Adipocyte (in vitro differentiated cells): Measurements from ENCODE around the gene BARX1.
A peak's percentile ranks its signal among the peaks of the same experiment; 100 is the strongest.
"Not testable (repeated sequence)": the region's sequence is repeated elsewhere in the genome, so short reads cannot be mapped to it uniquely, and the experiment has no call there.

ENCODE experiments used
- DNase-seq: peaks from one replicate; pipeline ENCODE4 v3.0.0-alpha.2; 2015; ENCODE audit warnings: low read depth
- H3K27me3 ChIP-seq: replicated peaks from 2 replicates; pipeline ENCODE4 v1.7.0; 2013; ENCODE audit warnings: mild to moderate bottlenecking, low read length, moderate library complexity; ENCODE audit not compliant: control insufficient read depth, insufficient read depth
- H3K36me3 ChIP-seq: 2 replicates; pipeline ENCODE4 v1.7.0; 2013; ENCODE audit warnings: low read length, mild to moderate bottlenecking, moderate library complexity; ENCODE audit not compliant: control insufficient read depth, insufficient read depth, severe bottlenecking
- H3K4me1 ChIP-seq: 2 replicates; pipeline ENCODE4 v1.7.0; 2013; ENCODE audit warnings: mild to moderate bottlenecking, low read length, moderate library complexity; ENCODE audit not compliant: control insufficient read depth, insufficient read depth
- H3K4me3 ChIP-seq: 2 replicates; pipeline ENCODE4 v1.7.0; 2013; ENCODE audit warnings: mild to moderate bottlenecking, low read length, moderate library complexity
- H3K9ac ChIP-seq: 2 replicates; pipeline ENCODE4 v1.7.0; 2013; ENCODE audit warnings: mild to moderate bottlenecking, low read length, moderate library complexity
- H3K9me3 ChIP-seq: 2 replicates; pipeline ENCODE4 v1.7.0; 2013; ENCODE audit warnings: mild to moderate bottlenecking, low read length, moderate library complexity; ENCODE audit not compliant: control insufficient read depth

BARX1 gene

GRCh38 chr9:93979721-93980120, 24.6 kb upstream of the BARX1 start:
- H3K36me3 ChIP-seq, result no peaks in the 10 kb centered on the region
- peaks cover 5% of the 10 kb centered on the region for H3K9me3 ChIP-seq
- H3K27me3 ChIP-seq, result peaks cover 32% of the 10 kb centered on the region
- no peak overlapping the region for H3K9ac ChIP-seq
- DNase-seq, result no peak
- no peak overlapping the region for H3K4me3 ChIP-seq
- H3K4me1 ChIP-seq, result no peaks in the 10 kb centered on the region

GRCh38 chr9:93978551-93978950, 23.4 kb upstream of the BARX1 start:
- H3K4me3 ChIP-seq, result no peak overlapping the region
- no peak overlapping the region for H3K9ac ChIP-seq
- DNase-seq, result peak; percentile 58
- peaks cover 7% of the 10 kb centered on the region for H3K9me3 ChIP-seq
- no peaks in the 10 kb centered on the region for H3K36me3 ChIP-seq
- peaks cover 32% of the 10 kb centered on the region for H3K27me3 ChIP-seq
- H3K4me1 ChIP-seq, result no peaks in the 10 kb centered on the region

GRCh38 chr9:93976973-93977372, 21.8 kb upstream of the BARX1 start:
- no peak overlapping the region for H3K9ac ChIP-seq
- no peaks in the 10 kb centered on the region for H3K4me1 ChIP-seq
- H3K9me3 ChIP-seq, result peaks cover 12% of the 10 kb centered on the region
- no peak for DNase-seq
- H3K27me3 ChIP-seq, result peaks cover 32% of the 10 kb centered on the region
- H3K4me3 ChIP-seq, result no peak overlapping the region
- H3K36me3 ChIP-seq, result no peaks in the 10 kb centered on the region

- Histone ChIP-seq H3K4me1 (no peaks in the 10 kb centered on the region), H3K4me3 (no peak overlapping the region), H3K9ac (no peak overlapping the region), H3K27me3 (peaks cover 26% of the 10 kb centered on the region), H3K36me3 (no peaks in the 10 kb centered on the region), H3K9me3 (peaks cover 12% of the 10 kb centered on the region)
- no peak for DNase-seq
Measured at GRCh38 chr9:93976081-93976480, 20.9 kb upstream of the BARX1 start.

- peaks cover 22% of the 10 kb centered on the region for H3K27me3 ChIP-seq
- no peak overlapping the region for H3K9ac ChIP-seq
- DNase-seq, result no peak
- H3K36me3 ChIP-seq, result no peaks in the 10 kb centered on the region
- peaks cover 12% of the 10 kb centered on the region for H3K9me3 ChIP-seq
- H3K4me3 ChIP-seq, result no peak overlapping the region
- no peaks in the 10 kb centered on the region for H3K4me1 ChIP-seq
Measured at GRCh38 chr9:93975262-93975661, 20.1 kb upstream of the BARX1 start.

GRCh38 chr9:93974151-93974550, 19.0 kb upstream of the BARX1 start:
- no peaks in the 10 kb centered on the region for H3K36me3 ChIP-seq
- peaks cover 14% of the 10 kb centered on the region for H3K27me3 ChIP-seq
- no peak for DNase-seq
- no peaks in the 10 kb centered on the region for H3K4me1 ChIP-seq
- no peak overlapping the region for H3K9ac ChIP-seq
- peaks cover 12% of the 10 kb centered on the region for H3K9me3 ChIP-seq
- no peak overlapping the region for H3K4me3 ChIP-seq

- H3K4me3 ChIP-seq, H3K36me3 ChIP-seq, DNase-seq, H3K9ac ChIP-seq, H3K4me1 ChIP-seq: not testable (repeated sequence)
- Histone ChIP-seq H3K9me3 (peaks cover 12% of the 10 kb centered on the region), H3K27me3 (peaks cover 11% of the 10 kb centered on the region)
Measured at GRCh38 chr9:93972655-93973054, 17.5 kb upstream of the BARX1 start.

GRCh38 chr9:93969328-93969661, 14.1 kb upstream of the BARX1 start:
- H3K9me3 ChIP-seq, result peaks cover 12% of the 10 kb centered on the region
- H3K4me1 ChIP-seq, result no peaks in the 10 kb centered on the region
- no peak overlapping the region for H3K9ac ChIP-seq
- no peak overlapping the region for H3K4me3 ChIP-seq
- DNase-seq, result no peak
- peaks cover 14% of the 10 kb centered on the region for H3K27me3 ChIP-seq
- H3K36me3 ChIP-seq, result no peaks in the 10 kb centered on the region

- DNase-seq, result no peak
- Histone ChIP-seq H3K9ac (no peak overlapping the region), H3K4me1 (no peaks in the 10 kb centered on the region), H3K27me3 (peaks cover 18% of the 10 kb centered on the region), H3K36me3 (no peaks in the 10 kb centered on the region), H3K9me3 (peaks cover 12% of the 10 kb centered on the region), H3K4me3 (no peak overlapping the region)
Measured at GRCh38 chr9:93968451-93969327, 13.5 kb upstream of the BARX1 start.

GRCh38 chr9:93967020-93967803, 12.1 kb upstream of the BARX1 start:
- Histone ChIP-seq H3K9me3 (no peaks in the 10 kb centered on the region), H3K4me1 (peaks cover 8% of the 10 kb centered on the region), H3K9ac (no peak overlapping the region), H3K27me3 (peaks cover 18% of the 10 kb centered on the region), H3K4me3 (no peak overlapping the region), H3K36me3 (no peaks in the 10 kb centered on the region)
- DNase-seq, result no peak

- DNase-seq, result no peak
- Histone ChIP-seq H3K27me3 (peaks cover 25% of the 10 kb centered on the region), H3K4me1 (peaks cover 8% of the 10 kb centered on the region), H3K4me3 (no peak overlapping the region), H3K9ac (no peak overlapping the region), H3K9me3 (no peaks in the 10 kb centered on the region), H3K36me3 (no peaks in the 10 kb centered on the region)
Measured at GRCh38 chr9:93965830-93966577, 10.8 kb upstream of the BARX1 start.
